IMR-90 (cell line): ENCODE results near the gene TRABD2A.

Source experiments
- BHLHE40 ChIP-seq: fragments of 150-350 bp; IDR thresholded peaks from 2 replicates; pipeline ENCODE4 v1.6.1; 2016; ENCODE audit warnings: mild to moderate bottlenecking, low read depth, low read length
- CHD1 ChIP-seq: IDR thresholded peaks from 2 replicates; pipeline ENCODE4 v1.6.1; 2012; ENCODE audit warnings: low read depth, low read length, improper control_type of control experiment
- CTCF ChIP-seq: conservative IDR thresholded peaks from 2 replicates; pipeline ENCODE4 v1.5.1; 2012; ENCODE audit warnings: mild to moderate bottlenecking, low read depth, low read length, improper control_type of control experiment
- MAFK ChIP-seq: IDR thresholded peaks from 2 replicates; pipeline ENCODE4 v1.6.1; 2012; ENCODE audit warnings: low read depth, low read length, improper control_type of control experiment
- MXI1 ChIP-seq: IDR thresholded peaks from 2 replicates; pipeline ENCODE4 v1.6.1; 2012; ENCODE audit warnings: low read depth, mild to moderate bottlenecking, low read length, moderate library complexity, borderline replicate concordance
- POLR2A ChIP-seq: IDR thresholded peaks from 2 replicates; pipeline ENCODE4 v1.6.1; 2012; ENCODE audit warnings: mild to moderate bottlenecking, low read depth, low read length
- RAD21 ChIP-seq: IDR thresholded peaks from 2 replicates; pipeline ENCODE4 v1.6.1; 2012; ENCODE audit warnings: low read length, improper control_type of control experiment
- RFX5 ChIP-seq: IDR thresholded peaks from 2 replicates; pipeline ENCODE4 v1.8.0; 2012; ENCODE audit warnings: low read depth, mild to moderate bottlenecking, low read length, moderate library complexity
- SMC3 ChIP-seq: fragments of 150-350 bp; IDR thresholded peaks from 2 replicates; pipeline ENCODE4 v1.6.1; 2016; ENCODE audit warnings: low read depth, mild to moderate bottlenecking, antibody characterized with exemption, low read length, moderate library complexity

DNA sequence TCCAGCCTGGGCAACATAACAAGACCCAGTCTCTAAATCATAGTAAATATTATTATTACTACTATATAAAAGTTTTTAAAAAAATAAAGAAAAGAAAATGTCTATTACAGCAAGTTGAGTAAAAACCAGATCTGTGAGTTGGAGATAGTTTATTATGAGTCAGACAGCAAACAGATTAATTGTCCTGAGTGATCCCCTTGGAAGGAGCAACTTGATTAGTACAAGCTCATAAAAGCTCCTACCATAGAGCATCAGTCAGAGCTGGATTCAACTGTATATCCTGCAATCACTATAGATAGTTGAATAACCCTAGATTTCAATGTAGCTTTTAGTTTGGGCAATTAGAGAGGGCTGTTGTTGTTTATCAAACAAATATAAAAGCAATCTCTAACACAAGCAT is 84.1 kb downstream of the TRABD2A start:
- TF ChIP-seq CTCF, result no peak
- TF ChIP-seq MAFK, result no peak
- no peak for TF ChIP-seq POLR2A
- no peak for TF ChIP-seq RFX5
- TF ChIP-seq BHLHE40, result no peak
- TF ChIP-seq MXI1, result no peak
- TF ChIP-seq CHD1, result no peak
- no peak for TF ChIP-seq SMC3
- no peak for TF ChIP-seq RAD21
